ENCODE measurements around the gene PDZRN4. TPM values are rescaled to one million over a fixed set of nuclear protein-coding genes. Genes with fewer than 3 reads are reported as not detected.

Gene PDZRN4
- total RNA-seq, 1 donor from 2014 or later, result 0.14 TPM

DNA sequence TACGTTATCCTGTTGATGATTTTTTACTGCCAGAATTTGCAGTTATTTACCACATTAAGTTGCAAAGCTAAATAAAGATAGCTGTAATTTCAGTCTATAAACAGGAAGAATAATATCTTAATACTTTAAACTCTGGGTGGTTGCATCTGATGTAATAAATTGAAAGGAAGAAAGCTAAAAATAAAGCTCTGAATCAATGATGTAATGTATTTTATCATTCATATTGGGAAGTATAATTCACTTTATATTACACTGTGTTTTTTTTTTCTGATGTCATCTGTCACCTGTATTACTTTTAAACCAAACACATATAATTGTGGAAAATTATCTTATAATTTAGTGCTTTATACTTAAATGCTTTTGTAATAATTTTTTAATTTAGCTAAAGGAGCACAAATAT lies 37.1 kb downstream of the PDZRN4 start:
- Histone ChIP-seq H3K4me3 (no peak overlapping the region), H3K4me1 (no peaks in the 10 kb centered on the region), H3K27ac (replicated peaks) (no peak overlapping the region), H3K36me3 (no peaks in the 10 kb centered on the region), H3K27me3 (ENCODE audit: low read depth) (no peaks in the 10 kb centered on the region), H3K9me3 (replicated peaks) (no peaks in the 10 kb centered on the region)
- intact Hi-C loops (cut with micrococcal nuclease), result no loop called here
- TF ChIP-seq, protein P1, sequence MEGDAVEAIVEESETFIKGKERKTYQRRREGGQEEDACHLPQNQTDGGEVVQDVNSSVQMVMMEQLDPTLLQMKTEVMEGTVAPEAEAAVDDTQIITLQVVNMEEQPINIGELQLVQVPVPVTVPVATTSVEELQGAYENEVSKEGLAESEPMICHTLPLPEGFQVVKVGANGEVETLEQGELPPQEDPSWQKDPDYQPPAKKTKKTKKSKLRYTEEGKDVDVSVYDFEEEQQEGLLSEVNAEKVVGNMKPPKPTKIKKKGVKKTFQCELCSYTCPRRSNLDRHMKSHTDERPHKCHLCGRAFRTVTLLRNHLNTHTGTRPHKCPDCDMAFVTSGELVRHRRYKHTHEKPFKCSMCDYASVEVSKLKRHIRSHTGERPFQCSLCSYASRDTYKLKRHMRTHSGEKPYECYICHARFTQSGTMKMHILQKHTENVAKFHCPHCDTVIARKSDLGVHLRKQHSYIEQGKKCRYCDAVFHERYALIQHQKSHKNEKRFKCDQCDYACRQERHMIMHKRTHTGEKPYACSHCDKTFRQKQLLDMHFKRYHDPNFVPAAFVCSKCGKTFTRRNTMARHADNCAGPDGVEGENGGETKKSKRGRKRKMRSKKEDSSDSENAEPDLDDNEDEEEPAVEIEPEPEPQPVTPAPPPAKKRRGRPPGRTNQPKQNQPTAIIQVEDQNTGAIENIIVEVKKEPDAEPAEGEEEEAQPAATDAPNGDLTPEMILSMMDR (IDR thresholded peaks at IDR 0.05; ENCODE audit: borderline replicate concordance), result no peak
- no peak for DNase-seq

DNA sequence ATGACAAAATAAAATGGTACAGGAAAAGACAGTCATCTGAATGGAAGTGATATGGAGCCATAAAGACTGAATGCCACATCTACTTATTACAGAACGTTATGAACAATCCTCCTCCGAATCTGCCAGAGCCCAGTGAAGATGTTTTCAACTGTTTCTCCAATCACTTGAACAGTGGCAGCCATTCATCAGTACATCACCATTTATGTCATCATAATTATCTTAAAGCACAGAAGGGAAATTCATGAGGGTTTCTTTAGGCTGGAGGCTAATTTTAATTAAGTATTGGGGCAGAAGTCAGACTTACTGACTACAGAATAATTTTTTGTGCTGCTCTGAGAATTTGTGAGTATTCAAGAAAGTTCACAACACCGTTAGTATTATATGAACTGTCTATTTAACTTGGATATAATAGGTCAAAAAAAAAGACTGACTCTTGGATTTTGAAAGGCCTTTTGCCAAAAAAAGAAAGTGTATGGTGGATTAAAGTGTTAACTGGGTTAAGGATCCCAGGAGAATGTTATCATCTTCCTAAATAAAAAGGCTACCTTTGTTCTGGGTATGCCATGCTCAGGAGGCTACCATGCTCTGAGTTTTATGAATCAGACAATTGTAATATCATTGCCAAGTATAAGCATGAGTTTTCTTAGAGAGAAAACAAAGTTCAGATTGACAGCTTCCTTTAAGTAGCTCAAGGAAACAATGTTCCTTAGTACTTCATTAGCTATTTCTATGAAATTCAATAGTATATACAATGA lies 40.1 kb downstream of the PDZRN4 start:
- no peak overlapping the region for H3K4me3 ChIP-seq
- TF ChIP-seq, protein P1 (IDR thresholded peaks at IDR 0.05; ENCODE audit: borderline replicate concordance), result no peak
- no peak overlapping the region for H3K27ac ChIP-seq (replicated peaks)

DNA sequence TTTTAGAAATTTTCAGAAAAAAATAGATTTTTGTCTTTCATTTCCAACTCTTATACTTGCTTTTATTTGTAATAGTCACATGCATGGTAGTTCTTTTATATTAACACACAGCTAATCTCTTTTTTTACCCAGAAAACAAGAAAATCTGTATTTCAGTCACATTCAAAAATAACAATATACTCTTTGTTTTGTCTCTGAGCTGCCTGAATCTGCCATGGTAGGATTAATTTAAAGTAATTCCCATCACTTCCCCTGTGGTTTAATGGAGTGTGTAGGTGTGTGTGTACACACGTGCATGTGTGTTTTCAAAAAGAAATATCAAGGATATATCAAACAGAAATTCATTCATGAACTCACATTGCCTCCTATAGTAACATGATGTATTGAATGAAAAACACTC lies 42.6 kb downstream of the PDZRN4 start:
- intact Hi-C loops (cut with micrococcal nuclease), result no loop called here
- no peak overlapping the region for H3K27ac ChIP-seq (replicated peaks)
- no peaks in the 10 kb centered on the region for H3K36me3 ChIP-seq
- DNase-seq, result no peak
- TF ChIP-seq, protein P1 (IDR thresholded peaks at IDR 0.05; ENCODE audit: borderline replicate concordance), result no peak
- H3K9me3 ChIP-seq (replicated peaks), result no peaks in the 10 kb centered on the region
- no peak overlapping the region for H3K4me3 ChIP-seq
- no peaks in the 10 kb centered on the region for H3K4me1 ChIP-seq
- H3K27me3 ChIP-seq (ENCODE audit: low read depth), result no peaks in the 10 kb centered on the region

More for the DNA sequence above, 40.1 kb downstream of the PDZRN4 start:
- H3K9me3 ChIP-seq (replicated peaks), result no peaks in the 10 kb centered on the region
- H3K36me3 ChIP-seq, result no peaks in the 10 kb centered on the region
- H3K27me3 ChIP-seq (ENCODE audit: low read depth), result no peaks in the 10 kb centered on the region
- H3K4me1 ChIP-seq, result no peaks in the 10 kb centered on the region
- intact Hi-C loops (cut with micrococcal nuclease), result no loop called here
- no peak for DNase-seq

DNA sequence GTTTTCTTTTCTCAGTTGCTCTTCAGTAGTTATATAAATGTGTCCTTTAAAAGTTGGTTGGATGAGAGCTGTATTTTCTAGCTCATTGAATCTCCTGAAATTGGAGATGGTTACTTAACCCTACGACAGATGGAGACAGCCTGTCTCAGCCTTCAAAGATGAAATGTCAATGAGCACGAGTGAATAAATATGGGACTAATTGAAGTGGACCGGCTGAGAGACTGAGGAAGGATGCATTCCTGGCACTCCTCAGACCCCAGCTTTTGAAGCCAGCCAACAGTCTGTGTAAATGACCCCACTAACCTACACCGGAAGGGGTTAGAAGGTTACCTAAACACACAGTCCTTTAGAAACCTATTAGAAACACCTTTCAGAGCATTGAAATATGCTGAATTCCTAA lies 46.6 kb downstream of the PDZRN4 start:
- DNase-seq, result no peak
- no peaks in the 10 kb centered on the region for H3K36me3 ChIP-seq
- H3K4me3 ChIP-seq, result no peak overlapping the region
- H3K9me3 ChIP-seq (replicated peaks), result no peaks in the 10 kb centered on the region
- TF ChIP-seq, protein P1 (IDR thresholded peaks at IDR 0.05; ENCODE audit: borderline replicate concordance), result no peak
- intact Hi-C loops (cut with micrococcal nuclease), result no loop called here
- H3K27ac ChIP-seq (replicated peaks), result no peak overlapping the region
- H3K4me1 ChIP-seq, result no peaks in the 10 kb centered on the region
- no peaks in the 10 kb centered on the region for H3K27me3 ChIP-seq (ENCODE audit: low read depth)

DNA sequence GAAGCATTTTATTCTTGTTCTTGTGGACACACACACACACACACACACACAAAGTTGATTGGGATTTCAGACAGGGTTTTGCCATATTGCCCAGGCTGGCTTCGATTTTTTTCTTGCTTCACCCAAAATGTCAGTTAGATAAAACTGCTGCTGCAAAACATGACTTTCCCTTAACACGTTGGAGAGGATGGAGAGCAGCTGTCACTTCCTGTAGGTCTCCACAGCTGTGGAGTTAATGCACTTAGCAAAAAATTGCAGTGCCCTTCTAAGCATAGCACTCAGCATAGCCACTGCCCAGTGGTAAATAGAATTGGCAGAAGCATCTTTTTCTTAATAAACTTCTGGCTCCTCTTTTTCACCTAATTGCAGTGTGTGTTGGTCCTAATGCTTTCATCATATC lies 54.5 kb downstream of the PDZRN4 start:
- H3K9me3 ChIP-seq (replicated peaks), result no peaks in the 10 kb centered on the region
- TF ChIP-seq, protein P1 (IDR thresholded peaks at IDR 0.05; ENCODE audit: borderline replicate concordance), result no peak
- intact Hi-C loops (cut with micrococcal nuclease), result no loop called here
- no peaks in the 10 kb centered on the region for H3K27me3 ChIP-seq (ENCODE audit: low read depth)
- no peak overlapping the region for H3K27ac ChIP-seq (replicated peaks)
- H3K36me3 ChIP-seq, result no peaks in the 10 kb centered on the region
- no peaks in the 10 kb centered on the region for H3K4me1 ChIP-seq
- no peak overlapping the region for H3K4me3 ChIP-seq
- DNase-seq, result no peak

Data from left ventricle myocardium inferior (tissue), 1 donor.